Lower leg skin (tissue), 4 donors: ENCODE data around the gene WARS2. TPM values are rescaled to one million over a fixed set of nuclear protein-coding genes. Genes with fewer than 3 reads are reported as not detected.

ENCODE experiments used
- DNase-seq, 2 donors: peaks; one replicate each; pipeline ENCODE4 v3.0.0-alpha.2; 2019; ENCODE audit warnings: low spot score in 2 of 2
- H3K4me3 ChIP-seq: fragments of 200-600 bp; sonication (generic); 2 replicates; pipeline ENCODE4 v1.5.1; 2017; ENCODE audit warnings: mild to moderate bottlenecking, low read depth; ENCODE audit not compliant: poor library complexity, severe bottlenecking
- POLR2A ChIP-seq, 2 donors: fragments of 450-650 bp; IDR thresholded peaks; one replicate each; pipeline ENCODE4 v1.6.1; 2016 to 2017; ENCODE audit warnings: antibody characterized with exemption in 2 of 2, mild to moderate bottlenecking in 1 of 2, moderate library complexity in 1 of 2
- WGBS, 2 donors: methylation state at CpG; one replicate each; pipeline ENCODE4 v1.1.5; 2018; 5-methylcytosine and 5-hydroxymethylcytosine counted together
- intact Hi-C: fragments of 100-400 bp; cut with DNase I; formaldehyde crosslinking; loops from one replicate; pipeline ENCODE4 v1.15.0; 2023; ENCODE audit warnings: low total_unique reads
- total RNA-seq, 4 donors: library from RNA; depleted of rRNA; stranded (reverse); fragments of >200 nt; gene quantifications; one replicate each; pipeline ENCODE4 v1.1.0, GENCODE V29; 2016
- TF ChIP-seq, protein P1 (sequence below), 3 donors: fragments of 450-650 bp; IDR thresholded peaks; one replicate each; pipeline ENCODE4 v1.5.1; 2016; ENCODE audit warnings: antibody characterized with exemption in 3 of 3, mild to moderate bottlenecking in 3 of 3, moderate library complexity in 2 of 3

The WARS2 gene
- total RNA-seq, 4 donors from 2014 or later = 8.1 to 21.8 (median 13.2) TPM

DNA sequence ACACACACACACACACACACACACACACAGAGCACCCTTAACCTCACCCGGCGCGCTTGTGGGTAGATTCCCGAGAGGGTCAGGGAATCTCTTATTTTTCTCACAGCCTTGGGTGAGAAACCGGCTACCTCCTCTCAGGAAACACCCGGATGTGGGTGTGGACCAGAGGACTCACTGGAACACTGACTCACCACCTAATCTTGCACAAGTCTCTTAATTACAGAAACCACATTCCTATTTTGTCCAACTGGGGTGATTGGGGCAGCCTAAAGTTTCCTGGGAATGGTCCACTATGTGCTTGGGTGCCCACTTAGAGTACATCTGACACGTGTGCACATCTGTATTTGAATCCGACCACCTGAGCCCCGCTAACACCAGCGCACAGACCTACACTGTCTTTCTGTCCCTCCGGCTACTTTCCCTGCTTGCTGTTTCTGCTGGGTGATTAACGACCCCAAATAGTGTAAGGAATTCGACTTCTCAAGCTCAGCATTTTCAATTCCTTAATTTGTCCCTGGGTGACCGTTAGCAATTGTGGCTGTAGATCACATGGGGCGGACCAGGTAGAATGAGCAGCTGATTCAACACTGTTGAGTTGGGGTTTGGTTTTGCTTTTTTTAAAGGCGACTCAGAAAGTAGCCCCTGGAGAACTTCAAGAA lies 138.3 kb downstream of the WARS2 start:
- peak in 1 of 2 donors; percentile 93 for DNase-seq
- intact Hi-C loops = no loop called here
- no peak for TF ChIP-seq POLR2A (IDR thresholded peaks at IDR 0.05)
- TF ChIP-seq, protein P1, sequence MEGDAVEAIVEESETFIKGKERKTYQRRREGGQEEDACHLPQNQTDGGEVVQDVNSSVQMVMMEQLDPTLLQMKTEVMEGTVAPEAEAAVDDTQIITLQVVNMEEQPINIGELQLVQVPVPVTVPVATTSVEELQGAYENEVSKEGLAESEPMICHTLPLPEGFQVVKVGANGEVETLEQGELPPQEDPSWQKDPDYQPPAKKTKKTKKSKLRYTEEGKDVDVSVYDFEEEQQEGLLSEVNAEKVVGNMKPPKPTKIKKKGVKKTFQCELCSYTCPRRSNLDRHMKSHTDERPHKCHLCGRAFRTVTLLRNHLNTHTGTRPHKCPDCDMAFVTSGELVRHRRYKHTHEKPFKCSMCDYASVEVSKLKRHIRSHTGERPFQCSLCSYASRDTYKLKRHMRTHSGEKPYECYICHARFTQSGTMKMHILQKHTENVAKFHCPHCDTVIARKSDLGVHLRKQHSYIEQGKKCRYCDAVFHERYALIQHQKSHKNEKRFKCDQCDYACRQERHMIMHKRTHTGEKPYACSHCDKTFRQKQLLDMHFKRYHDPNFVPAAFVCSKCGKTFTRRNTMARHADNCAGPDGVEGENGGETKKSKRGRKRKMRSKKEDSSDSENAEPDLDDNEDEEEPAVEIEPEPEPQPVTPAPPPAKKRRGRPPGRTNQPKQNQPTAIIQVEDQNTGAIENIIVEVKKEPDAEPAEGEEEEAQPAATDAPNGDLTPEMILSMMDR (IDR thresholded peaks at IDR 0.05) = no peak
- H3K4me3 ChIP-seq = no peak overlapping the region
- 15 to 19% methylated on average over 16 of the region's 16 CpGs for WGBS, 2 donors

DNA sequence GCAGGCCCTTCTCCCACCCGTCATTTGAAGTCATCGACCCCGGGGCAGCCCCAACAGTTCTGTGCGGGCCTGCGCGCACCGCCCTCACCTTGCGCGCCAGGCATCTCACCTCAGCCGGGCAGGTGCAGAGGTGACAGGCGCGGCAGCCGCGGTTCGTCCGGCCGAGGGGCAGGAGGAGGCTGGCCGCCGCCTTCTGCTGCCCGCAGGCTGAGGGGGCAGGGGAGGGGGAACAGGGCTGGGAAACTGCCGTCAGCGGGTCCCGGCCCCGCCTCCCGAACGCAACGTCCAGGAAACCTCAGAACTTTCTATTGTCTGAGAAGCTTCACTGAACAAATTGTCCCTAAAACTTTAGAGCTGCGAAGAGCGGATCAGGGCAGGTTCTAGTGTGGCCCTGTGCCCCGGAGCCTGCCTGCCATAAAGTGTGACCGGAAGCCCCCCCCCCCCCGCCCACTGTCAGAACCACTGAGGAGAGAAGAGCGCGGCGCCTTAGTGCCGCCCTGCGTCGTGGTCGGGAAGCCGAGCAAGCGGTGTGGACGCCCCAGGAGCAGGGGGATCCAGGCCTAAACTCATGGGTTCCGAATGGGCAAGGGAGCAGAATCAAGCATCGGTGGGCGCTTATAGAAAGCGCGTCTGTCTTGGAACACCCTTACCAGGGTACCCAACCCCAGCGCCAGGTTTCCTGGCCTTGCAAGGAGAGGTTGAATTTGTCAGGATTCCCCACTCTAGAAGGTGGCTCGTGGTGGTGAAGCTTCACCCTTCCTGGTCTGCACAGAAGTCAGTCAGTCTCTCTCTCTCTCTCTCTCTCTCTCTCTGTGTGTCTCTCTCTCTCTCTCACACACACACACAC lies 139.0 kb downstream of the WARS2 start:
- no peak overlapping the region for H3K4me3 ChIP-seq
- peak in 1 of 2 donors; percentile 94 for DNase-seq
- TF ChIP-seq POLR2A (IDR thresholded peaks at IDR 0.05) = no peak
- TF ChIP-seq, protein P1 (IDR thresholded peaks at IDR 0.05) = no peak
- intact Hi-C loops = no loop called here
- 2 to 6% methylated on average over 8 to 42 of the region's 49 CpGs for WGBS, 2 donors

DNA sequence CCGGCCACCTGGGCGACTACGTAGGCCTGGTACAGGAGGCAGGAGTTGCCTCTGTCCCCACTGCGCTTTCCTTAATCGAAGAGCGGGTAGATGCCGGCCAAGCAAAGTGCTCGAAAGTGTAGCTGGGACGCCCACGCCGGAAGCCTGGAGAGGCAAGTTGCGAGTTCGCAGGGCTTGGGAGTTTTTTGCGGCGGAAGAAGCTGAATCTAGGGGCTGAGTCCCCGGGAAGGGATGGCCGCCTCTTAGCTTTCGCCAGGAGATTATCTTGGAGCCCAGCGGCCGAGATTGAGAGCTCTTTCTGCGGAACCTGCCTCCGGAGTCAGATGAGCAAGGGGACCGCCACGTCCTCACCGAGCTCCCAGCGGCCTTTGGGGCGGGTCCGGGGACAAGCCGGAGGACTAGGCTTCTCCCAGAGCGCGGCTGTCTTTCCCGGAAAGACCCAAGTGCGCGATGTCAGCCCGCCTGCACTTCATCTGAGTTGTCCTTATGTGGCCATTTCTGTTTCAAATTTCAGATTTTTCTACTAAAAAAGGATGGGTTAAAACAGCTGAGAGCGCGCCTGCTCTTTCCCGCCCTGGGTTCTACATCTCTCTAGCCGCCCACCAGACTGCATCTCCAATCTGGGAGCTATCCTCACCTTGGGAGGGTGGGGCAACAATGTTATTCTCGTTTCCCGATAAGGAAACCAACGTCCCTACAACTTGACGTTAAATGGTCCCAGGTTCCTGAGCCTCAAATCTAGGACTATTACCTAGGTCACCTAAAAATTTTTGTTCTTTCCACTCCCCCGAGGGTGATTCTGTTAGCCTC lies 139.9 kb downstream of the WARS2 start:
- TF ChIP-seq, protein P1 (IDR thresholded peaks at IDR 0.05) = no peak
- 5 to 6% methylated on average over 39 to 44 of the region's 44 CpGs for WGBS, 2 donors
- peak in 1 of 2 donors; percentile 87 for DNase-seq
- intact Hi-C loops = no loop called here
- H3K4me3 ChIP-seq = no peak overlapping the region

DNA sequence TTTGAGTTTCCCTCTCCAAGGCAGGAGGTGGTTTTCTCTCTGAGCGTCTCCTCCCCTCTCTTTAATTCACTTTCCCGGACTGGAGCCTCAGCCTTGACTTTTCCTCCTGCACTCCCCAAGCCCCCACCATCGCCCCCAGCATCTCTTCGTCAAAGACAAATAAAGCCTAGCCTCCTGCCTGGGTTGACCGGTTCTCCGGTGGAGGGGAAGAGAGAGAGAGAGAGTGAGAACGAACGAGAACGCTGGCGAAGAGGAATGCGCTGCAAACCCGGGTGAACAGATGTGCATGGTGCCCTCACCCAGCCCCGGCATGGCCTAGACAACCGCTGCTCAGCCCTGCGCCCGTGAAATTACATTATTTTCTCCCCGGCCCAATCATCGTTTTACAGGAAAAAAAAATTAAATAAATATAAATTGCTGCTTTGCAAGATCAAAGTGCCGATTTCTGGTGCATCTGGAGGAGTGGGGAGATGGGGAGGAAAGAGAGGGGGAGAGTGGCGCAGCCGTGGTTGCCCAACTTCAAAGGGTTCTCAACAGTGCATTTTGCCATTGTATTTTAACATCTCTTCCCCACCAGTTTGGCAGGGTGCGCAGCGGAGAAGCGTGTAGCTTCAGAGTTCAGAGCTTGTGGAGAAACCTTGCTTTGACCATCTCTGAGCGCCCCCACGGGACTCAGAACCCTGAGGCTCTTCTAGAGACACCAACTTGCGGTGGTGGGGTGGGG lies 140.9 kb downstream of the WARS2 start:
- H3K4me3 ChIP-seq = no peak overlapping the region
- 15 to 20% methylated on average over 27 of the region's 27 CpGs for WGBS, 2 donors
- intact Hi-C loops = no loop called here

DNA sequence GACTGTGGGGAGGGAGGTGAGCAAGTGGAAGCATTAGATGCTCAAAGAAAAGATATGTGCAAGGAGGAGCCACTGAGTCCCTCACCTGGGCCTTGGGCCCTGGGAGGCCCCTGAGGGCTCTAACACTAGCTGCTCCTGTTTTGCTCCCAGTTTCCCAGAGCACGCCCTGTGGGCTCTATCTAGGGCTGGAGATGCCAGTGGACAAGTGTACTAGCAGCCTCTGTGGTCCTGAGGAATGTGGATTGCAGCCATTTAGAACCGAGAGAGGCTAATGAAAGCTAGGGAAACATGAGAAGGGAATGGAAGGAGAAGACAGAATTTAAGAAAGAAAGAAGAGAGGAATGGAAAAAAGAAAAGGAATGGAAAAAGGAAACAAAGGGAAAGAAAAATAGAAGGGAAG lies 142.3 kb downstream of the WARS2 start:
- H3K4me3 ChIP-seq = no peak overlapping the region
- intact Hi-C loops = no loop called here
- 50 to 59% methylated on average over 2 of the region's 2 CpGs for WGBS, 2 donors
- DNase-seq = peak in 1 of 2 donors; percentile 21
- no peak for TF ChIP-seq POLR2A (IDR thresholded peaks at IDR 0.05)
- TF ChIP-seq, protein P1 (IDR thresholded peaks at IDR 0.05) = no peak

More for the DNA sequence above, 140.9 kb downstream of the WARS2 start:
- peak in 1 of 2 donors; percentile 83 for DNase-seq
- TF ChIP-seq, protein P1 (IDR thresholded peaks at IDR 0.05) = no peak
- TF ChIP-seq POLR2A (IDR thresholded peaks at IDR 0.05) = no peak
